Suppressor macrophage treated with lipopolysaccharide for 4 hours (primary cell): Measurements from ENCODE around the gene SMAD7.

Source experiments
- DNase-seq: peaks from one replicate; pipeline ENCODE4 v3.0.0-alpha.2; 2020

The SMAD7 gene

GRCh38 chr18:48943736-48944527 lies 6.8 kb downstream of the SMAD7 start:
- DNase-seq, result no peak

DNA sequence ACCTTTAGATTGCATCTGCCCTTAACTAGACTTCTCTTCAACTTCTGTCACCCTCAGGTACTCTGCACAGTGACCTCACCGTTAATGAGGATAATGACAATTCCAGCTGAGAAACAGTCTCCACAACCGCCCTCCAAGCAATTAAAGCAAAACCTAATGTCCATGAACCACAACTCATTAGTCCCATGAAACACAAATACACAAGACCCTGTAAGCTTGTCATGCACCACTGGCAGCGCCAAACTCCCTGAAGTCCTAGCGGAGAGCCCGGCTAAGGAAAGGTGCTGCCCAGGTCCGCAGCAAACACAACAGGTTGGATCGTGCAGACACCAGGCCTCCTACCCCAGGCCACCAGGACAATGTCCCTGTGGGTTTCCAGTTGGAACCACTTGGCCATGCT lies 7.4 kb downstream of the SMAD7 start:
- no peak for DNase-seq

DNA sequence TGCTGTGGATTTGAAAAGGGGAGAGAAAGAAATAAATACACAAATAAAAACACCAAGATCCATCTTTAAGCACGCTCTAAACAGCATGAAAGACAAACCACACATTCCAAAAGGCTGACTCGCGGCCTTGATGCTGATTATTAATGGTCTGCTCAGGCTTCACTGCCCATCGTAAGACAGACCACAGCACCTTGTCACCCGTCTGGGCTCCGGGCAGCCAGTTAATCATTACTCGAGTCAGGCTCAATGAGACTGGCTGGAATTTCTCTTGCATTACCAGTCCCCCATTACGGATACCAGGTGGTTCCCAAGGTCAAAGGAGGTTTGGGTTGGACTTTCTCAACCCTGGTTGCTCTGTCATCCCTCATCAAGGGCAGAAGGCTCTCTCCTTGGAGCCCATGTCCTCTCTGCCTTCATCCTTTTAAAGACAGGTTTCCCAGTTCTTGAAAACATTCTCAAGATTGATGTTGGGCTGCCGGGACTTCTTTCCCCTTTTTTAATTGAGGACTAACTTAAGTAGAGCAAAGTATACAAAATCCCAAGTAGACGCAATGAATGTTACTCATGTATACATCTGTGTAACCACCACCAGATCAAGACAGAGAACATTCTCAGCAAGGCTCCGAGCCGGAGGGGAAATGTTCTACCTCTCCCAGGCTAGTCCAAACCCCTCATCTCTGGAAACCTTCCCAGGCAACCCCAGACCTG lies 8.1 kb downstream of the SMAD7 start:
- DNase-seq, result no peak

- no peak for DNase-seq
Measured at GRCh38 chr18:48942086-48942485, 8.7 kb downstream of the SMAD7 start.

DNA sequence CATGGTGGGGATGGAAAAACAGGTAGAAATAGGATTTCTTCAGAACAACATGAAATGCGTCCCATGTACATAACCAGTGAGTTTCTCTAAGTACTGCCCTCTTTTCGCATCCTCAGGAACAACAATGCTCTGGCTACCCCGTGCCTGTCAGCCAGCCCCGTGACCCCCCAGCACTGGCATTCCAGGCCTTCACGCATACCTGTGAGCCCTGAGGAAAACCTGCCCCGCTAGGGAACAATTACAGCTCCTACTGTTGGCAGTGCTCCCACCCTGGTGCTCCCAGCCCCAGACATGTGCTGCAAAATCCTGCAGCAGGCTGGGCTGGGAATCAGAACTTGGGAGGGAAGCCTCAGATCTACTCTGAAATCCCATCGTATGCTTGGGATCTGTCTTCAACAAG lies 9.1 kb downstream of the SMAD7 start:
- no peak for DNase-seq

- DNase-seq, result no peak
Measured at GRCh38 chr18:48940854-48941611, 9.7 kb downstream of the SMAD7 start.

DNA sequence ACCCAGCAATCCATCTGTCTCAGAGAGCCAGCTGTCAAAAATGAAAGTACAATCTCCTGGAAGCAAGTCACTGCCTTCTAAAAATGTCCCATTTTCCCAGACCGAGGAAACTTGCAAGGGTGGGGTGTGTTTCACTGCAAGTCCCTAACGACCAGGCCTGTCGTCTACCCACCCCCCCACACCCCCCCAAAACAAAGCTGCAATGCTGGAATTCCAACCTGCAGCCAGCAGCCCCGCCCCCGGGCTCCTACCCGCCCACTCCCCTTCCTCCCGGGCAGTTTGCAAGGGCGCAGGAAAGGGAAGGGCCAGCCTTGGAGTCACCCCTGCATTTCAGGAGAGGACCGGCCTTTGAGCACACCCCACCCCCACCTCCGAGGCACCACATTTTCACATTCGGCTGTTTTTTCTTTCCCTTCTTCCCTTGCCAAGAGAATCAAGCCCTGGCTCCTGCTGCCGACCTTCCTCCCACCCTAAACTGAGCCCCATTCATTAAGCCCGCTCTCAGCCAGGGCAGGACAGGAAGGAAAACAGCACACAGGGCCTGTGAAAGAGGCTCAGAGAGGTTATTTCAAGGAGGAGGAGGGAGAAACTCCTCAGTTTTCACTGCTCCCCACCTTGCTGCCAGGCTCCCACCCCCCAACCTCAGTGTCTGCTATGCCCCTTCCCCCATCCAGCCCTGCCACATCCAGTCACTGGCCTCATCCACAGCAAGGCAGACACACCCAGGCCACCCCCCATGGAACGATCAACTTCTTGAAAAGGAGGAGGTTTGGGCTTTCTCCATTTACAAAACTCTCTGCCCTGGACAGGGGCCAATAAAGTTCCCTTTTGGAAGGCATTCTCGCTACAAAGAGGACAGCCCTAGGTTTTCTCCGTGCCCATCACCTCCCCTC lies 11.3 kb downstream of the SMAD7 start:
- DNase-seq, result no peak

DNA sequence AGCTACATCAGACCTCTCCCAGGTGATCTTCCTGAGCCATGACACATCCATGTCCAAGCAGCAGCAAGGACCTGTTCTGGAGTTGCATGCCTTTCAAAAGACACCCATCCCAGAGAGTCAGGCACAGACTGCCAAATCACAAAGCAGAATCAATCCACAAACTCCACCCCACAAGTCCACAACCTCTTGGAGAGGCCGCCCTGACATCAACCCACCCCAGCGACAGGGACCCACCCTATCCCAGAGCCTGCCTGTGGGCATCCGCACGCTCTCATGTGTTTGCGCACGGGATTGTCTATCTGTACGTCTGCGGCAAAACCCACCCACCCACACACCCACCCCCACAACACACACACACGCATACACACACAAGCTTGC lies 11.9 kb downstream of the SMAD7 start:
- no peak for DNase-seq

- DNase-seq, result no peak
Measured at GRCh38 chr18:48937869-48938750, 12.7 kb downstream of the SMAD7 start.

GRCh38 chr18:48935433-48935774 lies 15.4 kb downstream of the SMAD7 start:
- DNase-seq, result no peak

DNA sequence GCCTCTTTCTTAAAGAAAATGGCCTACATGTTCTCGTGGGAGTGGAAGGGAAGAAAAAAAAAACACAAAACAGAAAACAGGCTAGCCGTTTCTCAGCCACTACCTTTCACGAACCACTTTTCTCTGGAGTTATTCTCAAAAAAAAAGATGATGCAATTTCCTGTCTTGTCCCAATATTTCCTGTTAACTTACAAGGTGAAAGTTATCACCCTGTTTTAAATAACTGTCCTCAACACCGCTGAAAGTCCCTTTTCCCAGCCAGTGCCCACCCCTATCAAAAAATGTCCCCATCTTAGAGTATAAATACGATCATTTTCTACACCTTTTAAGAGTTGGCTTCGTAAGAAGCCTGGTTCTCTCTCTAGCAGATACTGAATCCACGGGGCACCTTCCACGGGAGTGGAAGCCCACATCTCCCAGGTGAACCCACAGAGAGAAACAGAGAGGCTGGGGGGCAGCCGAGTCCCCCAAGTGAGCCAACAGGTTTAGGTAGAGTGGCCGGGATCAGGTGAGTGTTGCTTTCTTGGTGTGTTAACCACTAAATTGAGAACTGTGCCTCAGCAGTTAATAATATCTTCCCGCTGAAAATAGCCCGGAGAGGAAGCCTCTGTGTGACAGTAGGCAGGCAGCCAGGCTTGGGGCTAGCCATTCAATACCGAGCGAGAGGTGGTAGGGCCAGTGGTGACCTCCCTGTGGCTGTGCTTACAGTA lies 15.9 kb downstream of the SMAD7 start:
- no peak for DNase-seq

GRCh38 chr18:48934415-48934722 lies 16.4 kb downstream of the SMAD7 start:
- DNase-seq, result no peak

DNA sequence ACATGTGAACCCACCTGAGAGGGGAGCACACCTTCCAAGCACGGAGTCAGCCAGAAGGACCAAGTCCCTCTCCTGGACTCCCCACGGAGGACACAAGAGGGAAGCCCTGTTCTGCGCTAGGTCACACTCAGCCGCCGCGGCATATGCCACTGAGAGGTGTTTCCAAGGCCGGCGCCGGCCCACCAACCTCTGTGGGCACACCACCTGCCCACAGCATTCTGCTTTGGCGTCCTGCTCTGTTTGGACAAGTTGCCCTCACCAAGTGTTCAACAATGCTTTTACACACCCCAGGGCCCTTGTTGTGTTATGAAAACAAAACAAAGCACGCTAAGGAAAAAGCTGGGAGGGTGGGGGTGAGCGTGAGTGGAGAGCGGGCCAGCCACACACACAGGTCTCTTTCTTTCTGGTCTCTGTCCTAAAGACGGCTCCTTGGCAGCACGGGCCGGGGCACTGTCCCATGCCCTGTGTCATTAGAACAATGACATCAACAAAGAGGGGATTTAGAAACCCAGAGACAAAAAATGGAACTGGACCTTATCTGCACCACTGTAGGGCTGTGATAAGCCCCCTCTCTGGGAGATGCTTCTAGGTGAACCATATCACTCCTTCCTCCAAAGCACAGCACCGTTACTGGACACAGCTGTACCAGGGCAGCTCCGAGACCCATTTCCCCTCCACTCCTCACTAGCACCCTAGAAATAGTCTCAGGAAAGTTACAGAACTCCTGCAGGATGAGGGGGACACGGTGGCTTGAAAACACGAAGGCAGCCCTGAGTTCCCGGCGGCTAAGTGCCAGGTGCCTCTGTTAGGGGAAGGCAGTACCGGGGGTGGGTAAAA lies 17.0 kb downstream of the SMAD7 start:
- DNase-seq, result no peak

GRCh38 chr18:48932822-48933510 lies 17.8 kb downstream of the SMAD7 start:
- DNase-seq, result no peak

DNA sequence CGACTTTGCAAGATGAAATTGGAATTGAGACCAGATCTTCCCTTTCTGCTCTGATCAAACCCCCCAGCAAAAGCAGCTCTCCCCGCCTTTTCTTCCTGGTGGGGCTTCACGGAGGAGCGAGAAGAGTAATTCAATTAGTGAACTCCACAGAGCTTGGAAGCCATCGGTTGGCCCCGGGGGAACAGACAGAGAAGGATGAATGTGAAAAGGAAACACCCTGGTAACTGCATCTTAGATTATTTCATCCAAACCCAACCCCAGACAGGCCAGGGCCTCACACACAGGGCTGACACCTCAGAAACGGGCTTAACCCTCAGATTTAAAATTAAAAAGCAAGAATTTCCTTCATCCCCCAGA lies 18.3 kb downstream of the SMAD7 start:
- no peak for DNase-seq

DNA sequence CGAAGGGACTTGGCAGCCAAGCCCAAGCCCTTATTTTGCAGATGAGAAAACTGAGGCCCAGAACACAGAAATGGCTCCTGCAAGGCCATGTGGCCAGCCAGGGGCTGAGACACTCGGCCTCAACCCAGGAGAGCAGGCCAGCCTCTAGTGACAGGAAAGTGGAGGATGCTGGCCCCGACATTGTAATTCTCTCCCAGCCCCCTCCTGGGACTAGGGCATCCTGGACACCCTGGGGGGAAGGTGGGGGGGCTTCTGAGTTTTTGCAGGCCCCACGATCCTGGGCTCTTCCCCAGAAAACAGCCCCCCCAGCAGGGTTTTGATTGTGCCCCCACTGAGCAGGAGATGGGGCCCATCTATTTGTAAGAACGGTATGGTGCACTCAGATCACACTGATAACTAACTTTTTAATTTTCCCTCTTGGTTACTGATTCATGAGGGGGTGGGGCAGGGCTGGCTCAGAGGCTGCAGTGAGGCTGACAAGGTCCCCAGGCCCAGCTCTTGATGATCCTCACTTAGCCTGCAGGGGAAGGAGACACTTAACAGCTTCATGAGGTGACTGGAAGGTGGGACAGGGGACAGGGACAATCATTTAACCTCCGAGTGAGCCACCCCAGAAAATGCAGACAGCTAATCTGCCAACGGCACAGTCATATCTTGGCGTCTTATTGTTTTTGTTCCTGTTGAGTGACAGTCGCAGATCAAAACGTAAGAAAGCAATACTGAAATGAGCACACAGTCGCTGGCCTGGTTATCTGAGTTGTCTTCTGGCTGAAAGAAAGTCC lies 18.9 kb downstream of the SMAD7 start:
- no peak for DNase-seq

DNA sequence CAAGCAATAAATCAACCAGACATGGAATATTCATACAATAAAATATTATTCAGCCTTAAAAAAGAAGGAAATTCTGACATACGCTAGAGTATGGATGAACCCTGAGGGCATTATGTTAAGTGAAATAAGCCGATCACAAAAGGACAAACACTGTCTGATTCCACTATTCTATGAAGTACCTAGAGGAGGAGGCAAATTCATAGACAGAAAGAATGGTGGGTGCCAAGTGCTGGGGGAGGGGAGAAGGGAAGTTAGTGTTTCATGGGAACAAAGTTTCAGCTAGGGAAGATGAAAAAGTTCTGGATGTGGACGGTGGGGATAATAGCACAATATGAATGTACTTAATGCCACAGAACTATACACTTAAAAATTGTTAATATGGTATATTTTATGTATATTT lies 19.8 kb downstream of the SMAD7 start:
- no peak for DNase-seq

DNA sequence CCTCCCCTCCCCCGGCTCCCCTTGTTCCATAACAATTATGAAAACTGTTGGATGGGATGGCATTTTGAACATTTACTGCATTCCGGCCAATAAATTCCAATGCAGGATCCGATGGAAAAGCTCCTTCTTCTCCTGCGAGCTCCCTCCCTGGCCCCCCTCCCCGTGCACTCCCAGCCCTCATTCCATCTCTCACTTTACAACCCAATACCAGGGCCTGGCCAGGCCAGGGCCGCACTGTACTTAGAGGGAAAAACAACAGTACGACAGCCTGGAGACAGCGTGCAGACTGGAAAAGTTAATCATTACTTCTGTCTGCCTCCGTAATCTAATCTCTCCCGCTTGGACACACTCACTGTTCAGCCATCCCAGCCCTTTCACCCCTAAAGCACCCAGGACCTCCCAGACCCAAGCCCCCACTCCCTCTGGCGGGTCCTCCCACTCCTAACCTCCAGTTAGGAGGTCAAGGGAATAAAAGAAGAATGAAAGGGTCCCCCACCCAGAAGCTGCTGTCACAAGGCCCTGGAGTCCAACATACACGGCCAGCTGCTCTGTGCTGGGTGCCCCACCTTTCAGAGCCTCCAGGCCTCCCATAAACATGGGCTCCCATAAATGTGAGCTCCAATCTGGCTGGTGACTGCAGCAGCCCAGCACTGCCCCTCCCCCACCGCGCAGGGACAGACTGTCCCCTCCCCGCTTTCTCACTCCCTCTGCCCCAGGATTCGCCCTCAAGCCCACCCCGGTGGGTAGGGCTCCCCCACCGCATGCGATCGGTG lies 20.6 kb downstream of the SMAD7 start:
- no peak for DNase-seq
